Measurements from ENCODE around the gene OLFML1. TPM values are rescaled to one million over a fixed set of nuclear protein-coding genes. Genes with fewer than 3 reads are reported as not detected.

Gene OLFML1
- total RNA-seq, 2 donors from 2014 or later: 7.4 to 8.7 TPM

DNA sequence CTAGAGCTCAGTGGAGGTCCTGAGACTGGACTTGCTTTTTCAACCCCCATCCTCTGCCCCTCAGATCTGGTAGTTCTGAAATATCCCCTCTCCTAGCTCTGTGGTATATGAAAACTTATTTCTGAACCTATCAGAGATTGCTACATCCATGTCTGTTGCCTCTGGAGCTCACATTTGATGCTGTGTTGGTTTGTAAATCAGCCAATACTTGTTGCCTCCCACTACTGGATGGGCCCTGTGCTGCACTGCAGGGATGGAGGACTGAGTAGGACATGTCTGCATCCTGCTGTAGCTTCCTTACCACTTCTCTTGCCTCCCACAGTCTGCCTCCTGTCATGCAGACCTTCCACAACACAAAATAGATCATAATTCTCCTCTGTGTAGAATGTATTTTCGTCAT, 5.2 kb downstream of the OLFML1 start:
- H3K27me3 ChIP-seq (replicated peaks; ENCODE audit: insufficient read depth): no peaks in the 10 kb centered on the region
- no peaks in the 10 kb centered on the region for H3K9me3 ChIP-seq
- no peak overlapping the region for H3K27ac ChIP-seq
- no peaks in the 10 kb centered on the region for H3K36me3 ChIP-seq
- H3K4me1 ChIP-seq (ENCODE audit: control insufficient read depth in 1 of 2, low read depth in 2 of 2): peaks cover 0 to 20% of the 10 kb centered on the region in 2 donors
- no peak overlapping the region for H3K4me3 ChIP-seq
- no peak for ATAC-seq (ENCODE audit: insufficient number of reproducible peaks, low FRiP score, low read depth)
- no peak for TF ChIP-seq CTCF (IDR thresholded peaks at IDR 0.05)
- DNase-seq (ENCODE audit: low spot score): no peak

- ATAC-seq (ENCODE audit: insufficient number of reproducible peaks, low FRiP score, low read depth) (no peak), DNase-seq (ENCODE audit: low spot score) (no peak)
- H3K27me3 ChIP-seq (replicated peaks; ENCODE audit: insufficient read depth): no peaks in the 10 kb centered on the region
- no peaks in the 10 kb centered on the region for H3K9me3 ChIP-seq
- TF ChIP-seq CTCF (IDR thresholded peaks at IDR 0.05): no peak
- no peak overlapping the region for H3K27ac ChIP-seq
- H3K4me1 ChIP-seq (ENCODE audit: control insufficient read depth in 1 of 2, low read depth in 2 of 2): peaks cover 0 to 3% of the 10 kb centered on the region in 2 donors
- H3K36me3 ChIP-seq: no peaks in the 10 kb centered on the region
- no peak overlapping the region for H3K4me3 ChIP-seq
These were observed 6.9 kb downstream of the OLFML1 start for GRCh38 chr11:7492253-7492652.

DNA sequence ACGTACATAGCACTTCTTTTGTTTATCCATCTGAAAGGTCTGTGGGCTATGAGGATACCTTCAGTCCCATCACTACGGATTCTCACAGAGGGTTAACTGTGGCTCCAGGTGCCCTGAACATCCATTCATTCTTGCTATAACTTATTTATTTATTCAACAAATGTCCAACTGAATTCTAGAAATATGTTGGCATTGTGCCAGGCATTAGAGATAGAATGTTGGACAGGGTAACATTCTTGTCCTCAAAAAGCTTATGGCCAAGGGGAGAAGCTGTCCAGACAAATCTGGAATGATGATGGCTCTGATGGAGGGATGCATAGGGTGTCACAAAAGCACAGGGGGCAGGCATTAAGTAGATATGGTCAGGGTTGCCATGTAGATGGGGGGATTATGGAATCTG, 8.4 kb downstream of the OLFML1 start:
- Histone ChIP-seq H3K9me3 (no peaks in the 10 kb centered on the region), H3K4me1 (ENCODE audit: control insufficient read depth in 1 of 2, low read depth in 2 of 2) (no peaks in the 10 kb centered on the region), H3K36me3 (no peaks in the 10 kb centered on the region), H3K27ac (no peak overlapping the region), H3K27me3 (replicated peaks; ENCODE audit: insufficient read depth) (no peaks in the 10 kb centered on the region), H3K4me3 (no peak overlapping the region)
- DNase-seq (ENCODE audit: low spot score) (no peak), ATAC-seq (ENCODE audit: insufficient number of reproducible peaks, low FRiP score, low read depth) (no peak)
- no peak for TF ChIP-seq CTCF (IDR thresholded peaks at IDR 0.05)

GRCh38 chr11:7494086-7494745, 8.9 kb downstream of the OLFML1 start:
- ATAC-seq (ENCODE audit: insufficient number of reproducible peaks, low FRiP score, low read depth) (no peak), DNase-seq (ENCODE audit: low spot score) (no peak)
- Histone ChIP-seq H3K4me3 (no peak overlapping the region), H3K27ac (no peak overlapping the region), H3K27me3 (replicated peaks; ENCODE audit: insufficient read depth) (no peaks in the 10 kb centered on the region), H3K9me3 (no peaks in the 10 kb centered on the region), H3K4me1 (ENCODE audit: control insufficient read depth in 1 of 2, low read depth in 2 of 2) (no peaks in the 10 kb centered on the region), H3K36me3 (no peaks in the 10 kb centered on the region)
- no peak for TF ChIP-seq CTCF (IDR thresholded peaks at IDR 0.05)

DNA sequence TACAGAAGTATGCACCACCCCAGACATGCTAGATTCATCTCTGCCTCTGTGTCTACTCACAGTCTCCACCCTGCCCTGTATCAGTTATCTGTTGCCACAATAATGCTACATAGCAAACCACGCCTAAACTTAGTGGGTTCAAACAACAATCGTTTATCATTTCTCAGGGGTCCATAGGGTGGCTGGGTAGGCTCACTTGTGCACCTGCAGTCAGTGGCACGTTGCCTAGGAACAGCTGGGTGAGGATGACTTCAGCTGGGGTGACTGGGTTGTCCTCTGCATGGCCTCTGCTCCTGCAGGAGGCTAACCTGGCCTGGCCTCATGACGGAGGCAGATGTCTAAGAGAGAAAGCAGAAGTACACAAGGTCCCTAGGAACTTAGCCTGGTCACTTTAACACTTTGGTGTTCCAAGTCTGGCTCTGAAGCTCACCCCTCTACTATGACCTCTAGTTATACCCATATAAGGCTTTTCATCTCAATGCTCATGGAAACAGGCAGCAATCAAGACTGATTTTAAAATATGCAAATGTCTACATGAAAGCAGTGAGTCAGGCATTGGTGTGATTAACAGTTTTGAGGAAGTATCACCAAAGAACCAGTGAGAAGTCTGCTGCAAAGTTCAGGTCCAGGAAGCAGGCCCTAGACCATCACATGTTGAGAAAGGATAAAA, 10.7 kb downstream of the OLFML1 start:
- ATAC-seq (ENCODE audit: insufficient number of reproducible peaks, low FRiP score, low read depth): no peak

More for the DNA sequence above, 10.7 kb downstream of the OLFML1 start:
- Histone ChIP-seq H3K36me3 (no peaks in the 10 kb centered on the region), H3K27ac (no peak overlapping the region), H3K4me3 (no peak overlapping the region), H3K27me3 (replicated peaks; ENCODE audit: insufficient read depth) (no peaks in the 10 kb centered on the region), H3K9me3 (no peaks in the 10 kb centered on the region), H3K4me1 (ENCODE audit: control insufficient read depth in 1 of 2, low read depth in 2 of 2) (no peaks in the 10 kb centered on the region)
- TF ChIP-seq CTCF (IDR thresholded peaks at IDR 0.05): no peak
- DNase-seq (ENCODE audit: low spot score): no peak

Data from thoracic aorta (tissue), 2 donors.